ENCODE measurements around the gene HACD1. TPM values are rescaled to one million over a fixed set of nuclear protein-coding genes. Genes with fewer than 3 reads are reported as not detected.
"Not testable (repeated sequence)": the region's sequence is repeated elsewhere in the genome, so short reads cannot be mapped to it uniquely, and the experiment has no call there.

HACD1 gene
- polyA plus RNA-seq, 1 donor = 16.5 TPM

DNA sequence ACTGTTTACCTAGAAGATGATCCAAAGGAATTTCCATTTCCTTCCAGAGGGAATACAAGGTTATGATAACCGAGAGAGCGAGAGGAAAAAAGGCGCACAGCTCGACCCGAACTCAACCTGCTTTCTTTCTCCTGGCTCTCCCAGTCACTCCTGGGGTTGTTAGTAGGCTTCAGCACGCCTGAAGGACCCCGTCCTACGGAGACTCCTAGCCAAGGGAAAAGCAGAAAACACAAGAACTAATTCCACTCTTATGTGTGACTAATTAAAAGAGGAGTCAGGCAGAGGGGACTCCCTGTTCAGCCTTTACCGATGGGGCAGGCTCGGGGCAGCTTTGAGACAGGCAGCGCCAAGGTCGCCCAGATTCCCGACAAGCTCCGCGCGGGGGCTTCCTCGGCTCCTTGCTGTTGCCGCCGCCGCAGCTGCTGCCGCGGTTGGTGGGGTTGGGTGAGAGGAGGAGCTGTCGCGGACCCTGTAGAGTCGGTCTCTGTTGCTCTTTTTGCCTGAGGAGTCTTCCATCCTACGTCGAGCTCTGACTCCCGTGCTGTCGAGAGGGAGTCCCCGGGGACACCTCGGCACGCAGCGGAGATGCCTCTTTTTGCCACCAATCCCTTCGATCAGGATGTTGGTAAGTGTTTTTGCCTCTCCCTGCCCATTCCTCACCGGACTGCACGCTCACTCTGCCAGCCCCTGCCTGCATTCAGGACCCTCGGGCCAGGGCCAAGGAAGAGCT is 26.7 kb upstream of the HACD1 start, which contains the start of gene STAM:
Gene STAM (plus strand): TSS at position 397 of the 730 bp plus-strand sequence. CDS start 189 bp downstream, at position 586.
- DNase-seq = peak; percentile 96

DNA sequence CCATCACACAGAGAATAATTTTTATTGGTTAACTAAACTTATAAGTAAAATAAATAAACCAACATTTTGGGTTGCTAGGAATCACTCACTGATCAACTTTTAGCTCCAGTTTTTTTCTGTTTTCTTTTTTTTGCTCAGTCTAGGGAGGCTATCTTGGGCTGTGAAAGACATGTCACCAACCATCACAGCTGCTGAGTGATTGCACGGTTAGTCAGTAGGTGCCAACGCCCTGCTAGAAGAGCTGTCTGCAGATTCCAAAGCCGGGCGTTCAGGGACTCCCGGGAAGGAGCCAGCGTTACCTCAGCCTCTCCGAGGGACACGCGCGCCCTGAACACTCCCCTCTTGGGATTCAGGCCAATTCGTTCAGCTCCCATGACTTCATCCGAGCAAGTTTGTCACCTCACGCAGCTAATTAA is 26.2 kb upstream of the HACD1 start:
- peak; percentile 17 for DNase-seq

DNA sequence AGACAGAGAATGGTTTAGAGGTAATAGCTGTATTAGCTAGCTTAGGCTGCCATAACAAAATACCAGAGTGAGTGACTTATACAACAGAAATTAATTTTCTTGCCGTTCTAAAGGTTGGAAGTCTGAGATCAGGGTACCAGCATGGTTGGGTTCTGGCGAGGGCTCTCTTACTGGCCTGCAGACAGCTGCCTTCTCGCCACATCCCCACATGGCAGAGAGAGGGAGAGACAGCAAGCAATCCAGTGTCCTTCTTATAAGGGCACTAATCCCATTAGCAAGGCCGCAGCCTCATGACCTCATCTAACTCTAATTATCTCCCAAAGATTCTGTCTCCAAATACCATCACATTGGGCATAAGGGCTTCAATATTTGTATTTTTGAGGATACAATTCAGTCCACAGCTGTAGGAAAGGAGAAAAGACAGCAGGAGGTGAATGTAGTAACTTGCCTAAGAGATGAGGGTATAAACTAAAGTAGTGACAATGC is 23.2 kb upstream of the HACD1 start:
- DNase-seq = no peak

DNA sequence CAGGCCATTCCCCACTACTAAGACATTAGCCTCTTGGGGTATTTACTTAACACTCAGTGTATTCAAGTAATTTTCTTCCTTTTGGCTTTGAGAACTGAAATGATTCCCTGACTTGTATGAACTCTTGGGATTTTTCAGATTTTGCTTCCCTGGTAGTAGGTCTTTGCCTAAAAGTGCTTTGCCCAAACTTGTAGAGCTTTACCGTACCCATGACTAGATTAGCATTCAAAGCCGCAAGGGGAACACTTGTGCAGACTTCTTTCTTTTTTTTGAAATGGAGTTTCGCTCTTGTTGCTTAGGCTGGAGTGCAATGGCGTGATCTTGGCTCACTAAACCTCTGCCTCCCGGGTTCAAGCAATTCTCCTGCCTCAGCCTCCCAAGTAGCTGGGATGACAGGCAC is 20.7 kb upstream of the HACD1 start:
- no peak for DNase-seq

DNA sequence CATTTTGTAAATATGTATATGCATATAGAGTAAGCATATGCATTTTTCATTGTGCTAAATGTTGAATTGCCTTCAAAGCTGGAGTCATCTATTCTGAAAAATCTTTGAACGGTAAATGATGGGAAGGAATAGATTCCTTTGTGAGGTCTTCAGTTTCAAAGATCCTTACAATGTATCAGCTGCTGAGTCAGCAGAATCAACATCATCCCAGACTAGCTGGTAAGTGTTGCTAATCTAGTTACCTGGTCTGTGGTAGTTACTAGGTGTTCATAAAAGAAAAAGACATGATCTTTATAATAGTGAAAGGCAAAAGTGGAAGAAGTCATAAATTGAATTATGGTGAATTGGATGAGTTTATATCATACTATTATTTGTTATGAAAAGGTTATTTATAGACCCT is 16.2 kb upstream of the HACD1 start:
- DNase-seq = no peak

DNA sequence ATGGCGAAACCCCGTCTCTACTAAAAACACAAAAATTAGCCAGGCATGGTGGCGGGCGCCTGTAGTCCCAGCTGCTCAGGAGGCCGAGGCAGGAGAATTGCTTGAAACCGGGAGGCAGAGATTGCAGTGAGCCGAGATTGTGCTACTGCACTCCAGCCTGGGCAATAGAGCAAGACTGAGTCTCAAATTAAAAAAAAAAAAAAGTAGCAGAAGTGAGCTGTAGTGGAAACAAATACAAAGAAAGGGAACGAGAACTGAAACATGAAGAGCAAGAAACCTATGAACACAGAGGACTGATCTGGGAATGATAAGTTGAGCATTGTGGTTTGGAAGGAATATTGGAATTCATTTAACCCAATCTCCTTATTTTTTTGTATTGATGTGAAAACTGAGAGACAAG is 15.4 kb upstream of the HACD1 start:
- DNase-seq = not testable (repeated sequence)

DNA sequence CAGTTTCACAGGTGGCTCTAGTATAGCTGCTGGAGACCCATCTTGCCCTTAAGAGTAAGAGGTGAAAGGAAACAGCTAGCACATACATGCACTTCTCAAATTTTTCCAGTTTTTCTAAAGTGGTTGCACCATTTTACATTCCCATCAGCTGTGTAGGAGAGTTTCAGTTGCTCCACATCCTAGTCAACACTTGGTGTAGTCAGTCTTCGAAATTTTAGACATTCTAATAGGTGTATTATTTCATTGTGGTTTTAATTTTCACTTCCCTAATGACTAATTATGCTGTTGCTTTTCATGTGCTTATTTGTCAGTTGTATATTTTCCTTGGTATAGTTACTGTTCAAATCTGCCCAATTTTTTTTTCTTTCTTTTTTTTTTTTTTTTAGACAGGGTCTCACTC is 9.5 kb upstream of the HACD1 start:
- DNase-seq = no peak

DNA sequence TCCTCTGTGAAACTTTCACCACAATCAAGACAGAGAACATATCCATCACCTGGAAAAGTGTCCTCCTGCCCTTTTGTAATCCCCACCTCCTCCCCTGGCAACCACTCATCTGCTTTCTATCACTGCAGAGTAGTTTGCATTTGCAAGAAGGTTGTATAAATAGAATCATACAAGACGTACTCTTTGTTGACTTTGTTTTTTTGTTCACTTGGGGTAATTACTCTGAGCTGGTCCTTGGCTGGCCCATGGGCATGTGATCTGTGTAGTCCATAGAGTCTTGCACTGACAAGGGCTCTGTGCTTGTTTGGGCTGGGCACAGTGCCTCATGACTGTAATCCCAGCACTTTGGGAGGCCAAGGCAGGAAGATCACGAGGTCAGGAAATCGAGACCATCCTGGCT is 7.8 kb upstream of the HACD1 start:
- no peak for DNase-seq

DNA sequence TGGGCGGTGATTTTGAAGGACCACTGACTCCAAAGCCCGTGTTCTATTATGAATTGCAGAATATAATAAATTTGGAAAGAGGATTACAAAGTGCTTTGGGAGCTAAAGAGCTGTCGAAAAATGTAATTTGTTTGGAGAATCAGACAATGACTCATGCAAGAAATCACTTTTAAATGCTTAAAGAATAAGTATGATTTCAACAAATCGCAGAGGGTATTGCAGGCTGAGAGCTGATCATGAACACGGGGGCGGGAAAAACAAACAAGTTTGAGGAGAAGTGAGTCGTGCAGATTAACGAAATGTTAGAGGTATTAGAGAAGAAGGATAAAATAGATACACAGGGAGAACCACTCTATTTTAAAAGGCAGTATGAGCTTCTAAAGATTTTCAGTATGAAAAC is 4.9 kb upstream of the HACD1 start:
- DNase-seq = no peak

DNA sequence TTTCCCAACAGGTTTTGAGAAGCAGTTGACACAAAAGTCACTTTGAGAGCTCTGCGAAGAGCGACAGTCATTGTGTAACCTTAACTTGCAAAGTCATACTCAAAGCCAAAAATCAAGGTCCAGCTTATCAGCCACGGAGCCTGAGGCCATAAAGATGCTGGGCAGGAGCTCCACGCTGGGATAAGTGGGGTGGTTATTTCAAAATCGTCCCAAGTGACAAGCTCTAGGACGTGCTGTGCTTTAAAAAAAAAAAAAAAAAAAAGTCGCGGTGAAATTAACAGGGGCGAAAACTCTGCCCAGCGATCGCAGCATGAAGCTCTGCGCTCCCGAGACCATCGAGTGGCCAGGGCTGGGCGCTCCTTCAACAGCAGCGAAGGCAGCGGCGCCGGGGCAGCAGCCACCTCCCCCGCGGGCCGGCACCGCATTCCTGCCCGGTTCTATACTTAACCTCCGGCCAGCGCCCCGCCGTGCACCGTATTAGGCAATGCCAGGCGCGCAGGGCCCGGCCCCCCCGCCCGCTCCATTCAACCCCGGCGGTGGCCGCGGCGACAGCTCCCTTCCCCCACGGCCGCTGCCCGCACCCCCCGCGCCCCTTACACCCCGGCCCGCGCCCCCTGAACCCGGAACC is 657 bp downstream of the HACD1 start:
- DNase-seq = peak; percentile 57

DNA sequence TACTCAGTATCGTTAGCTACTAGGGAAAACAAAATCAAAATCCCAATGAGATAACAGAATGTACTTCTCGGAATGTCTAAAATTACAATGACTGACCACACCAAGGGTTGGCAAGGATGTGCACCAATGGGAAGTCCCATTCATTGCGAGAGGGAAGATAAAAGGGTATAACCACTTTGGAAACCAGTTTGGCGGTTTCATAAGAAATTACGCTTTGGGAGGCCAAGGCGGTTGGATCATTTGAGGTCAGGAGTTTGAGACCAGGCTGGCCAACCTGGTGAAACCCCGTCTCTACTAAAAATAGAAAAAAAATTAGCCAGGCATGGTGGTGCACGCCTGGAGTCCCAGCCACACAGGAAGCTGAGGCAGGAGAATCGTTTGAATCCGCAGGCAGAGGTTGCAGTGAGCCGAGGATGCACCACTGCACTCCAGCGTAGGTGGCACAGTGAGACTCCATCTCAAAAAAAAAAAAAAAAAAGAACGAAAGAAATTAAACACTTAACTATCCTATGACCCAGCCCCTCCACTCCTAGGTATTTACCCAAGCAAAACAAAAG is 7.6 kb downstream of the HACD1 start:
- DNase-seq = no peak

DNA sequence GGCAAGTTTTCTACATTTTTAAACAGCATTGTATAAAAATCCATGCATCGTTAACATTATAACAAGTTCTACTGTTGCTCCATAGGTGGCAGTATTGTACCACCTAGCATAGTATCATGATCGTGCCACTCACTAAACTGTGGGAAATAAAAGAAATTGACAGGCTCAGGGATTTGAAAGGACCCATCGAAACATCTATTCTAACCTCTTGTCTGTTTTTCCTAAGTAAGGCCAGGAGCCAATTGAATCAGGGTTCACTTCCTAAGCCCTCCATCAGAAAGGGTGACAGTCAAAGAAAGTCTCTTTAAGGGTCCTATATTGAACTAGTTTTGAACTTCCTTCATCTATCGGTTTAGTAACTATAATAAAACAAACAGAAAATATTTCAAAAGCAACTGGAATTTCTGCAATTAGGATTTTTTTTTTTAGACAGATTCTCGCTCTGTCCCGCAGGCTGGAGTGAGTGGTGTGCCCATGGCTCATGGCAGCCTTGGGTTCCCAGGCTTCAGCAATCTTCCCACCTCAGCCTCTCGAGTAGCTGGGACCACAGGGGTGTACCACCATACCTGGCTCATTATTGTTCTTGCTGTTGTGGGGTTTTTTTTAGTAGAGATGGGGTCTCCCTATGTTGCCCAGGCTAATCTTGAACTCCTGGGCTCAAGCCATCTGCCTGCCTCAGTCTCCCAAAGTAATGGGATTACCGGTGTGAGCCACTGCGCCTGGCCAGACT is 9.4 kb downstream of the HACD1 start:
- peak; percentile 52 for DNase-seq

DNA sequence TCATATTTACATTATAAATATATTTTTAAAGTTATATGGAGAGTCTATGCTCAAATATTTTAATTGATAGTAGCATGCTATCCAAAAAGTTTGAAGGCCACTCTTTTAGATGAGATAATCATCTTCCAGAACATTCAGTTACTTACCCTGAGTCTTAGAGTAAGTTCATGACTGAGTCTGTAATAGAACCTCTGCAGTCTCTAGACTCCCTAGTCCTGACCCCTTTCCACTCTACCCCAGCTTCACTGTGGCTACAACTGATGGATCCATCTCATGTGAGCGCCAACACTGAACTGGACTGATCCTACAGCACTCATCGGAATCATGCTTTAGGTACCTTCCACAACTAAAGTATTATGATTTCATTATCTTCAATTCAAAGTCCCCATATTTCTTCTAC is 10.1 kb downstream of the HACD1 start:
- no peak for DNase-seq

DNA sequence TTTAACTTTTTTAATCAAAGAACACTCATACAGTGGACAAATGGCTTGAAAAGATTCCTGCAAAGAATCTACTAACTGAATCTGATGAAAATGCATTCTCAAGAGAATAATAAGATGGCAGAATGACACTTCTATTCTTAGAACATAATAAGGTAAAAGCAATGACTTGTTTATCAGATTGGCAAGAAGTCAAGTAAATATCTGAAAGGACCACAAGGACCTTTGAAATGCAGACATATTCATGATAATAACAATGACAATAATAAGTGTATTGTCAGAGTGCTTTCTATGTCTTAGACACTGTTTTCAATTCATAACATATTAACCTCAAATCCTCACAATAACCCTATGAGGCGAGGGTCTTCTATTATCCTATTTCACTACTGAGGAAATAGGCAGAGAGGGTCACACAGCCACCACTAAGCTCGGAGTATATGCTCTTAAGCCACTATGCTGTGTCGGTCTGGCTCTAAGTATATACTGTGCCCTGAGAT is 10.6 kb downstream of the HACD1 start:
- DNase-seq = no peak

DNA sequence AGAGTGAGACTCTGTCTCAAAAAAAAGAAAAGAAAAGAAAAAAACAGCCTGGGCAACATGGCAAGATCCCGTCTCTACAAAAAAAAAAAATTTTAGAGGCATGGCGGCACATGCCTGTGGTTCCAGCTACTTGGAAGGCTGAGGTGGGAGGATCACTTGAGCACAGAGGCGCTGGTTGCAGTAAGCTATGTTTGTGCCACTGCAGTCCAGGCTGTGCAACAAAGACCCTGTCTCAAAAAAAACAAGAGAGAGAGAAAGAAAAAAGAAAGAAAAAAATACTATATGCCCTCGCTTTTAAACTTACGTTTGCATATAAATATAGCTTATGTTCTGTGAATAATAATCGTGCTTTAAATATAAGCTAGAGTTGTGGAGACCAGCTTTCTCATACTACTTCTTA is 11.2 kb downstream of the HACD1 start:
- no peak for DNase-seq

DNA sequence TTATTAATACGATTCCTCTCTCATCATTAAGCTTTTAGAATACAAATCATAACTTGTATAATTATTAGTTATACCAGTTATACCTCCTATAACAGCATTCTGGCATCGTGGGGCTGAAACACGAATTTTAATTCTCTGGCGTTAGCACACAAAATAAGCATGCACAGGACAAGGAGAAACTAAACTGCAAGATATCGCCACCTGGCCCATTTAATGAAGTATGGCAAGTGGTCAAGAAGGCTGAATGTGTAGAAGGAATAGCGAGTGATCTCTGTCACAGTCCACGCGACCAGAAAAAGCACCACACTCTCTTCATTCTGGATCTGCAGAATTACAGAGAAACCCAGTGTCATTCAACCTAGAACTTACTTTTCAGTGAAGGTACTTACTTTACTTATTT is 18.1 kb downstream of the HACD1 start:
- no peak for DNase-seq

DNA sequence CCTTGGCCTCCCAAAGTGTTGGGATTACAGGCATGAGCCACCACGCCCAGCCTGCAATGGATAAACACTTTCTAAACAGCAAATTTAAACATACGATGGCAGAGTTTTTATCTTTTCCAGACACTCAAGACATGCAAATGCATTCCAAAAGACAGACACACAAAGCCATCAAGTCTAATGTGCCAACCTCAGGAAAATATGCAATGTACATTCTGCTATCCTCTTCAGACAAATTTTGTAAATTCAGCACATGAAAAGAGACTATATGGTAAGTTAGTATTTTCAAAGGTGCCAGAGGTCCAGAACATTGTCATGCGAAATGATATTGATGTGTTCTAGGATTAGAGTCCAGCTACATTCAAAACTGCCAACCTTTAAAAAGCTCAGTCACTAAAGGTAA is 19.8 kb downstream of the HACD1 start:
- DNase-seq = no peak

DNA sequence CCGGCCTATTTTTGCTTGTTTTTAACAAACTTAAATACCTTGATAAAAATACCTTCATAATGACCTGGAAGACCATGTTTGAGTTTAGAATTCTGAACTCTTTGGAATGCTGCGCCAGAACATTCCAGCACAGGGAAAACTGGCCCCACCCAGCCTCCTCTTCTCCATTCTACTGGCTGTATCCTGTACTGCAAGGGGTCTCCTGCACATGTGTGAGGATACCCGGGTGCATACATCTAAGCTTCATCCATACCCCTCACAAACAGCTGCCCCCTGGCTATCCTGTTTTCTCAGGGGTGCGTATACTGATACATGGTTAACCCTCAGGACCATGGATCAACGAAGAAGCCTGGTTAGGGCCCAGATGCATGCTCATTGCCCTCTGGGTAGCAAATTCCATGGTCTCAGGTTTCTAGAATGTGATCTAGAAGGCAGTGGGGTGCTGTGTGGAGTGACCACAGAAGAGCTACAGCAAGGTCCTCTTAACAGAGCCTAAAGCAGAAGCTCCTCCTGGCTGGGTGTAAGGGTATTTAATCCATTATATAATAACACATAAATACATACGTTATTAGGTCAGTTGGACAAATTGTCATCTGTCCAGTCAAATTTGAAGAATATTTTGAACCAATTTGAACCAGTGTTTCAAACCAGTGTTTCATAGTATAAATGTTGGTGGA is 26.1 kb downstream of the HACD1 start:
- no peak for DNase-seq

DNA sequence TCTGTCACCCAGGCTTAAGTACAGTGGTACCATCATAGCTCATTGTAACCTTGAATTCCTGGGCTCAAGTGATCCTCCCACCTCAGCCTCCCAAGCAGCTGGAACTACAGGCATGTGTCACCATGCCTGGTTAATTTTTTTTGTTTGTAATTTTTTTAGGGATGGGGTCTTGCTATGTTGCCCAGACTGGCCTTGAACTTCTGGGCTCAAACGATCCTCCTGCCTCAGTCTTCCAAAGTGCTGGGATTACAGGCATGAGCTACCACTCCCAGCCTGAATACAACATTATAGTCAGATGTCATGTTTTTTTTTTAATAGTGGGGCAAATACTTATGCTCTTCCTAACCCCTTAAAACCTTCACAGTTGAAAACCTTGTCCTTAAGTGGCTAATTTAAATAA is 27.9 kb downstream of the HACD1 start:
- DNase-seq = not testable (repeated sequence)

DNA sequence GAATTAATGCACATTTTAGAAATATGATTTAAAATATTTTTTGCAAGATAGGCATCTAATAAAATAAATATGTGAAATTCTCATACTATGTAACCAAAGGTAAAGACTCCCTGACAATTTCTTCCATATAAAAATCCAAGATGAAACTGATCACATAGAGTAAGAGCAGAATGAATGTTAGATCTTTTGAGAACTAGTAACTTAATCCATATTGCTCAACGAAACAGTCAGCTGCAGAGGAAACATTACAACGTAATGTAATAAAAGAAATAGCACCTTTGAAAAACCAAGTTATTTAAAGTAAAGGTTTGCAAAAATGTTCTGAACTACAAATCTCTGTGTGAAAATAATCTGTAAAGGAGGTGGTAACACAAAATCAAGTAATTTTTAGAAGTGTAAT is 28.8 kb downstream of the HACD1 start:
- no peak for DNase-seq

DNA sequence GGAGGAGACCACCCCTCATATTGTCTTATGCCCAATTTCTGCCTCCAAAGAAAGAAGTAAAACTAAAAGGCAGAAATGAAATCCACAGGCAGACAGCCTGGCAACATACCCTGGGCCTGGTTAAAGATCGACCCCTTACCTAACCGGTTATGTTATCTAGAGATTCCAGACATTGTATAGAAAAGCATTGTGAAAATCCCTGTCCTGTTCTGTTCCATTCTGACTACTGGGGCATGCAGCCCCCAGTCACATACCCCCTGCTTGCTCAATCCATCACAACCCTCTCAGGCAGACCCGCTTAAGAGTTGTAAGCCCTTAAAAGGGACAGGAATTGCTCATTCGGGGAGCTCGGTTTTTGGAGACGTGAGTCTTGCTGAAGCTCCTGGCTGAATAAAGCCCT is 29.9 kb downstream of the HACD1 start:
- not testable (repeated sequence) for DNase-seq

DNA sequence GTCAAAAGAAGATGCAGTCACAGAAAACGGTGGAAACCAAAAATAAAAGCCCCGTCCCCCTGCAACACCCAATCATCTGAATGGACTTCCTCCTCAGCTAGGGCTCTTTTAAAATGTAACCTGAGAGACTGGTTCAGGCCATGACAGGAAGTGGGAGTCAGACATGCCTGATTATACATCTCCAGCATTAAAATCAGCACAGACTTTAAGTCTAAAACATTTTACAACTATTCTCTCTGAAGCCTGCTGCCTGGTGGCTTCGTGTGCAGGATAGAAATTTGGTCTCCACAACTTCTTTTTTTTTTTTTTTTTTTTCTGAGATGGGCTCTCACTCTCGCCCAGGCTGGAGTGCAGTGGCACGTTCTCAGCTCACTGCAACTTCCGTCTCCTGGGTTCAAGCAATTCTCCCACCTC is 30.3 kb downstream of the HACD1 start:
- peak; percentile 28 for DNase-seq
